MM.1S (cell line): Measurements from ENCODE around the gene IL15RA.

Experiments
- CTCF ChIP-seq: fragments of 300-600 bp; sonication (generic); IDR thresholded peaks from 2 replicates; pipeline ENCODE4 v1.5.1; 2016; ENCODE audit warnings: antibody characterized with exemption, low read length, mixed read lengths
- EZH2 ChIP-seq: fragments of 300-600 bp; sonication (generic); optimal IDR thresholded peaks from 2 replicates; pipeline ENCODE3; 2017; ENCODE audit warnings: low read depth, mild to moderate bottlenecking, antibody characterized with exemption, low read length, mixed read lengths

GRCh38 chr10:5919568-5919967 is 57.8 kb downstream of the IL15RA start:
- TF ChIP-seq CTCF, result no peak
- TF ChIP-seq EZH2, result no peak
